Measurements from ENCODE around the gene TMEM53. TPM values are rescaled to one million over a fixed set of nuclear protein-coding genes. Genes with fewer than 3 reads are reported as not detected.

Gene TMEM53
- total RNA-seq, 4 donors from 2014 or later = 3.9 to 8.3 (median 4.7) TPM

DNA sequence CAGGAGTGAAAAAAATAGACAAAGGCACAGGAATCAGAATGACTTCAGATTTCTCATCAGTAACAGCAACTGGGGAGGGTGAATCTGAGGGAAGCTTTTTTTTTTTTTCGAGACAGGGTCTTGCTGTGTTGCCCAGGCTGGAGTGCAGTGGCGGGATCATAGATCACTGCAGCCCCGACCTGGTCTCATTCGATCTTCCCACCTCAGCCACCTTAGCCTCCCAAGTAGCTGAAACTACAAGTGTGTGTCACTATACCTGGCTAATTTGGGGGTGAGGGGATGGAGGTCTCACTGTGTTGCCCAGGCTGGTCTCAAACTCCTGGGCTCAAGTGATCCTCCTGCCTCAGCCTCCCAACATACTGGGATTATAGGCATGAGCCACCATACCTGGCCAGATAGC, 10.9 kb upstream of the TMEM53 start:
- Histone ChIP-seq H3K27ac (no peak overlapping the region), H3K27me3 (no peaks in the 10 kb centered on the region), H3K9me3 (no peaks in the 10 kb centered on the region), H3K4me3 (no peak overlapping the region), H3K36me3 (no peaks in the 10 kb centered on the region), H3K4me1 (no peaks in the 10 kb centered on the region)
- no peak for ATAC-seq
- TF ChIP-seq POLR2A (IDR thresholded peaks at IDR 0.05) (no peak), POLR2AphosphoS5 (IDR thresholded peaks at IDR 0.05) (no peak), EP300 (IDR thresholded peaks at IDR 0.05) (no peak), CTCF (IDR thresholded peaks at IDR 0.05) (no peak)
- WGBS, 2 donors (ENCODE audit: low coverage in 1 of 2) = 88% methylated on average over 3 to 4 of the region's 4 CpGs

DNA sequence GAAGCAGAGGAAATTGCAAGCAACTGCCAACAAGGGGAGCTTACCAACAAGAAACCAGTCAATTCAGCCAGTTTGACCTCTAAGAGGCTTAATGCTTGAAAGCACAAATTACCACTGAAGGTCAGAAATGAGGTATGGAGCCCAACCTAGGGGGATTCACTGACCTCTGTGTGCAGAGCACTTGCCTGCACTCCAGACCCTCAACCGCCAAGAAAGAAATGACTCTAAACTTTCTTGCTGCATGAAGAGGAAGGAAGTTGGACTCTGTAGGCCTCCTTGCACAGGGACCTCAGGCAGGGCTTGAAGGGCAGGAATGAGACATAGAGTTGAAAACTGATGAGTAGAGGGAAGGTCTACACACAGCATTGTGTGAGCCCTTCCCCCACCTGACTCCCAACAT, 10.2 kb upstream of the TMEM53 start:
- H3K4me1 ChIP-seq = no peaks in the 10 kb centered on the region
- no peaks in the 10 kb centered on the region for H3K27me3 ChIP-seq
- no peak for ATAC-seq
- no peaks in the 10 kb centered on the region for H3K9me3 ChIP-seq
- TF ChIP-seq POLR2A (IDR thresholded peaks at IDR 0.05) (no peak), EP300 (IDR thresholded peaks at IDR 0.05) (no peak), CTCF (IDR thresholded peaks at IDR 0.05) (no peak), POLR2AphosphoS5 (IDR thresholded peaks at IDR 0.05) (no peak)
- WGBS, 2 donors (ENCODE audit: low coverage in 1 of 2) = 100% methylated on average over 1 of the region's 1 CpG; no CpG with 5 or more reads in 1 of the 2 donors
- H3K4me3 ChIP-seq = no peak overlapping the region
- H3K36me3 ChIP-seq = no peaks in the 10 kb centered on the region
- H3K27ac ChIP-seq = no peak overlapping the region

GRCh38 chr1:44682883-44683265, 8.6 kb upstream of the TMEM53 start:
- no peaks in the 10 kb centered on the region for H3K9me3 ChIP-seq
- no peak overlapping the region for H3K4me3 ChIP-seq
- TF ChIP-seq POLR2AphosphoS5 (IDR thresholded peaks at IDR 0.05) (no peak), POLR2A (IDR thresholded peaks at IDR 0.05) (no peak), CTCF (IDR thresholded peaks at IDR 0.05) (no peak), EP300 (IDR thresholded peaks at IDR 0.05) (no peak)
- no peak for ATAC-seq
- no peaks in the 10 kb centered on the region for H3K36me3 ChIP-seq
- no peaks in the 10 kb centered on the region for H3K27me3 ChIP-seq
- no peaks in the 10 kb centered on the region for H3K4me1 ChIP-seq
- H3K27ac ChIP-seq = no peak overlapping the region
- 100% methylated on average over 2 to 3 of the region's 3 CpGs for WGBS, 2 donors (ENCODE audit: low coverage in 1 of 2)

- H3K27ac ChIP-seq = no peak overlapping the region
- no peaks in the 10 kb centered on the region for H3K27me3 ChIP-seq
- H3K4me1 ChIP-seq = peaks cover 0 to 4% (median 0%) of the 10 kb centered on the region in 3 donors
- no peak overlapping the region for H3K4me3 ChIP-seq
- TF ChIP-seq POLR2A (IDR thresholded peaks at IDR 0.05) (no peak), CTCF (IDR thresholded peaks at IDR 0.05) (no peak), POLR2AphosphoS5 (IDR thresholded peaks at IDR 0.05) (no peak), EP300 (IDR thresholded peaks at IDR 0.05) (no peak)
- H3K36me3 ChIP-seq = no peaks in the 10 kb centered on the region
- 79 to 80% methylated on average over 10 to 11 of the region's 14 CpGs for WGBS, 2 donors (ENCODE audit: low coverage in 1 of 2)
- no peak for ATAC-seq
- no peaks in the 10 kb centered on the region for H3K9me3 ChIP-seq
These were observed 7.9 kb upstream of the TMEM53 start for GRCh38 chr1:44681905-44682882.

GRCh38 chr1:44679468-44679867, 5.2 kb upstream of the TMEM53 start:
- peaks cover 0 to 27% (median 0%) of the 10 kb centered on the region in 3 donors for H3K4me1 ChIP-seq
- H3K4me3 ChIP-seq = no peak overlapping the region
- WGBS, 2 donors (ENCODE audit: low coverage in 1 of 2) = 88 to 96% methylated on average over 4 to 5 of the region's 5 CpGs
- H3K9me3 ChIP-seq = no peaks in the 10 kb centered on the region
- H3K27ac ChIP-seq = no peak overlapping the region
- H3K27me3 ChIP-seq = no peaks in the 10 kb centered on the region
- no peak for ATAC-seq
- no peak for TF ChIP-seq CTCF (IDR thresholded peaks at IDR 0.05)
- TF ChIP-seq POLR2A (IDR thresholded peaks at IDR 0.05) = no peak
- TF ChIP-seq POLR2AphosphoS5 (IDR thresholded peaks at IDR 0.05) = no peak
- TF ChIP-seq EP300 (IDR thresholded peaks at IDR 0.05) = no peak
- no peaks in the 10 kb centered on the region for H3K36me3 ChIP-seq
